ENCODE data around the gene RPS3. TPM values are rescaled to one million over a fixed set of nuclear protein-coding genes. Genes with fewer than 3 reads are reported as not detected.

Gene RPS3
- total and polyA plus RNA-seq, 12 donors: 776 to 2,024 (median 1,374) TPM

DNA sequence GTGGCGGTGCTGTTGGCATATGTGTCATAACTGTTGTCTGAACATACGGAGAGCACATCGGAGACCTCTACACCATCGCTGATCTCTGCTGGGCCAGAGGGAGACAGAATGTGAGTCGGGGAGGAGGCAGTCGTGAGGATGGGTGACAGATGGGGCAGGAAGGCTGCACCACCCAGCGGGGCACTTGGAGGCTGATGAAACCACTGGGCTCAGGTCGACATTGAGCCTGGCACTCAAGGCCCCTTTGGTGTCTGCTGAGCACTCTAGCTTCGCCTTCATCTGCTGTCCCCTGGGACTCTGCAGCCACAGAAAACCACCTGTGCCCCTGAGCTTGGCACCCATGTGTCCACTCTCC is 36.2 kb downstream of the RPS3 start:
- 60 to 86% (median 80%) methylated on average over 3 to 9 of the region's 9 CpGs for WGBS, 4 donors
- TF ChIP-seq CTCF (IDR thresholded peaks at IDR 0.05) (no peak), POLR2A (IDR thresholded peaks at IDR 0.05) (no peak)
- no peaks in the 10 kb centered on the region for H3K9me3 ChIP-seq (replicated peaks in 1 of 3)
- intact Hi-C loops (cut with DNase I): no loop called here
- H3K27ac ChIP-seq: no peak overlapping the region
- no peak for DNase-seq
- H3K36me3 ChIP-seq (replicated peaks in 1 of 2): no peaks in the 10 kb centered on the region
- no peaks in the 10 kb centered on the region for H3K4me1 ChIP-seq (replicated peaks in 1 of 2)
- H3K4me3 ChIP-seq: no peak overlapping the region
- H3K27me3 ChIP-seq: peaks cover 5% of the 10 kb centered on the region

DNA sequence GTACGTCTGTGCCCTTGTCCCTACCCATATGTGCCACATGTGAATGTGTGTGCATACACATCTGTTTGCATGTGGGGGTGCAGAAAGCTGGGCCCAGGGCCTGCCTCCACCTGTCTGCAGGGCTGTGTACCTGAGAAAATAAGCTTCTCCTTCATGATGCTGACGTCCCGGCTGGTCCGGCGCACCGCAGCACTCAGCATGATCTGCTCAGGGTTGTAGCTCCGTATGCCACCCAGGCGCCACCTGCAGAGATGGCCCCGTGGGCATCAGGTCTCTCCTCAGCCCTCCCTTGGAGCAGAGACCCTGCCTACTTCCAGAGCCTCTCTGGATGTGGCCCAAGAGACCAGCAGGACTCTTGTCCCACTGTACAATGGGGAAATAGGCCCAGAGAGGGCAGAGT is 37.5 kb downstream of the RPS3 start:
- peaks cover 5% of the 10 kb centered on the region for H3K27me3 ChIP-seq
- 81 to 89% (median 88%) methylated on average over 6 to 9 of the region's 9 CpGs for WGBS, 4 donors
- no peak overlapping the region for H3K27ac ChIP-seq
- H3K4me1 ChIP-seq (replicated peaks in 1 of 2): no peaks in the 10 kb centered on the region
- H3K36me3 ChIP-seq (replicated peaks in 1 of 2): no peaks in the 10 kb centered on the region
- DNase-seq: no peak
- intact Hi-C loops (cut with DNase I): no loop called here
- no peaks in the 10 kb centered on the region for H3K9me3 ChIP-seq (replicated peaks in 1 of 3)
- TF ChIP-seq POLR2A (IDR thresholded peaks at IDR 0.05) (no peak), CTCF (IDR thresholded peaks at IDR 0.05) (no peak)
- H3K4me3 ChIP-seq: no peak overlapping the region

DNA sequence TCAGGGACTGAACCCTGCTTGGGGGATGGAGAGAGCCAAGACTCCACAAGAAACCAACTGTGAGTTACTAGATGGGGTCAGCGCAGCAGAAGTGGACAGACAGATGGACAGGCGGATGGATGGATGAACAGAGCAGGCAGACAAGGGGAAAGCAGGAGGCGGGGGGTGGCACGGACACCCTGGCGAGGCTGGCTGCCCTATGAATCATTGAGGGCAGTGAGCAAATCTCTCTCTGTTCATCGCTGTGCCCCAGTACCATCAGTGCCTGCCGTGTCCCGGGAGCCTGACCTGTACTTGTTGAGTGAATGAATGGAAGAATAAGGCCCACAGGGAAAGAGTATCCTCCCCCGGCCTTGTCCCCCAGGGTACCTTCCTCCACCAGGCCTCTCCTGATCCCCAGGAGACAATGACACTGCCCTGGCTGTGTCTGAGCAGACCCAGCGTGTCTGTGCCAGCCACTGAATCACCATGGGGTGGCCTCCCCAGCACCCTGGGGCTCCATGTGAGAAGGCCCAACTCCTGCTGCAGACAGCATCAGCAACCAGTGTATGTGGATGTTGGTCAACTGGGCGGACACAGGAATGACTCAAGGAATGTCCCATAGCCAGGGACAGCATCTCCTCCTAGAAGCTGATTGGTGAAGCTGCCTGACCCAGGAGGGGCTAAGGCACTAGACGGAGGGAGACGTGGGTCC is 38.8 kb downstream of the RPS3 start:
- Histone ChIP-seq H3K4me1 (replicated peaks in 1 of 2) (no peaks in the 10 kb centered on the region), H3K36me3 (replicated peaks in 1 of 2) (no peaks in the 10 kb centered on the region), H3K9me3 (replicated peaks in 1 of 3) (no peaks in the 10 kb centered on the region), H3K27me3 (no peaks in the 10 kb centered on the region), H3K27ac (no peak overlapping the region), H3K4me3 (no peak overlapping the region)
- TF ChIP-seq POLR2A (IDR thresholded peaks at IDR 0.05) (no peak), CTCF (IDR thresholded peaks at IDR 0.05) (no peak)
- WGBS, 4 donors: 73 to 90% (median 84%) methylated on average over 13 of the region's 13 CpGs
- intact Hi-C loops (cut with DNase I): no loop called here
- no peak for DNase-seq

GRCh38 chr11:75439026-75439425 is 39.7 kb downstream of the RPS3 start:
- DNase-seq: no peak
- H3K27me3 ChIP-seq: no peaks in the 10 kb centered on the region
- H3K36me3 ChIP-seq (replicated peaks in 1 of 2): no peaks in the 10 kb centered on the region
- no peak overlapping the region for H3K4me3 ChIP-seq
- no peaks in the 10 kb centered on the region for H3K4me1 ChIP-seq (replicated peaks in 1 of 2)
- H3K27ac ChIP-seq: no peak overlapping the region
- TF ChIP-seq CTCF (IDR thresholded peaks at IDR 0.05) (no peak), POLR2A (IDR thresholded peaks at IDR 0.05) (no peak)
- 68 to 78% (median 76%) methylated on average over 14 of the region's 14 CpGs for WGBS, 4 donors
- H3K9me3 ChIP-seq (replicated peaks in 1 of 3): no peaks in the 10 kb centered on the region
- intact Hi-C loops (cut with DNase I): no loop called here
